ENCODE data around the gene LLCFC1. TPM values are rescaled to one million over a fixed set of nuclear protein-coding genes. Genes with fewer than 3 reads are reported as not detected.

Gene LLCFC1
- total and polyA plus RNA-seq, 2 experiments from 2014 or later: not detected

GRCh38 chr7:142897691-142898090 is 41.6 kb upstream of the LLCFC1 start (continued):
- no peak for TF ChIP-seq POLR2AphosphoS5 (IDR thresholded peaks at IDR 0.05; ENCODE audit: low read depth)
- TF ChIP-seq EZH2phosphoT487 (IDR thresholded peaks at IDR 0.05; ENCODE audit: unreplicated experiment): no peak
- no peak for TF ChIP-seq STAT1 (IDR thresholded peaks at IDR 0.05; ENCODE audit: unreplicated experiment)
- TF ChIP-seq CREB1 (CRISPR knock-in tag; IDR thresholded peaks at IDR 0.05; ENCODE audit: low read depth): no peak

- Histone ChIP-seq H3F3A (replicated peaks; ENCODE audit: low read depth) (no peaks in the 10 kb centered on the region), H3K27ac (ENCODE audit: low read depth) (no peak overlapping the region), H3K27me3 (ENCODE audit: insufficient read depth) (no peaks in the 10 kb centered on the region), H3K79me2 (replicated peaks; ENCODE audit: insufficient read depth) (no peaks in the 10 kb centered on the region), H4K20me1 (replicated peaks; ENCODE audit: insufficient read depth) (no peaks in the 10 kb centered on the region), H3K4me1 (ENCODE audit: insufficient read depth) (no peaks in the 10 kb centered on the region), H2AFZ (no peak overlapping the region), H3K36me3 (ENCODE audit: insufficient read depth) (no peaks in the 10 kb centered on the region), H3K9me2 (ENCODE audit: insufficient read depth) (no peaks in the 10 kb centered on the region), H3K4me2 (no peak overlapping the region), H3K4me3 (no peak overlapping the region)
- Mint-ChIP-seq H3K27me3 (ENCODE audit: insufficient read depth, low read depth, poor library complexity) (peaks cover 3% of the 10 kb centered on the region), H3K4me1 (peaks cover 9% of the 10 kb centered on the region), H3K27ac (no peak overlapping the region), H3K36me3 (ENCODE audit: low read depth) (no peaks in the 10 kb centered on the region; the same call in 2 of the 3 replicates), H3K4me3 (no peak overlapping the region), H3K9me3 (peaks cover 6% of the 10 kb centered on the region; the same call in 2 of the 3 replicates)
- DNase-seq (ENCODE audit: low spot score) (peak; percentile 15), ATAC-seq (peak; percentile 70)
- TF ChIP-seq JUNB (IDR thresholded peaks at IDR 0.05; ENCODE audit: unreplicated experiment): no peak
- no peak for TF ChIP-seq ZNF114 (CRISPR knock-in tag; IDR thresholded peaks at IDR 0.05)
- TF ChIP-seq CTCF (conservative IDR thresholded peaks at IDR 0.05; ENCODE audit: low read depth in 2 of 2): no peak
- TF ChIP-seq NANOG (IDR thresholded peaks at IDR 0.05; ENCODE audit: borderline replicate concordance): no peak
- no peak for TF ChIP-seq EZH2 (IDR thresholded peaks at IDR 0.05; ENCODE audit: low read depth, unreplicated experiment)
- TF ChIP-seq EZH2phosphoT487 (IDR thresholded peaks at IDR 0.05; ENCODE audit: unreplicated experiment): no peak
- no peak for TF ChIP-seq REST (IDR thresholded peaks at IDR 0.05; ENCODE audit: unreplicated experiment)
- TF ChIP-seq POLR2AphosphoS5 (IDR thresholded peaks at IDR 0.05; ENCODE audit: low read depth): no peak
- no peak for TF ChIP-seq ZNF331 (CRISPR knock-in tag; IDR thresholded peaks at IDR 0.05; ENCODE audit: low read depth)
- TF ChIP-seq ETS1 (IDR thresholded peaks at IDR 0.05): no peak
- TF ChIP-seq CREB1 (CRISPR knock-in tag; IDR thresholded peaks at IDR 0.05; ENCODE audit: low read depth): no peak
- no peak for TF ChIP-seq STAT1 (IDR thresholded peaks at IDR 0.05; ENCODE audit: unreplicated experiment)
Observed at GRCh38 chr7:142898377-142899170, 40.7 kb upstream of the LLCFC1 start.

Data from GM23338 (cell line).